Neuron (in vitro differentiated cells): Measurements from ENCODE around the gene TES.
"Not testable (repeated sequence)": the region's sequence is repeated elsewhere in the genome, so short reads cannot be mapped to it uniquely, and the experiment has no call there.

Source experiments
- H2AFZ ChIP-seq: one replicate; pipeline ENCODE4 v1.6.1; 2013; ENCODE audit warnings: low read depth, mild to moderate bottlenecking, inconsistent platforms, low read length, moderate library complexity
- H3K27me3 ChIP-seq: one replicate; pipeline ENCODE4 v1.6.1; 2013; ENCODE audit warnings: low read length; ENCODE audit not compliant: insufficient read depth
- H3K36me3 ChIP-seq: one replicate; pipeline ENCODE4 v1.6.1; 2013; ENCODE audit warnings: low read length; ENCODE audit not compliant: insufficient read depth
- H3K4me1 ChIP-seq: one replicate; pipeline ENCODE4 v1.6.1; 2013; ENCODE audit warnings: low read length; ENCODE audit not compliant: insufficient read depth
- H3K4me3 ChIP-seq: 2 replicates; pipeline ENCODE4 v1.5.1; 2013; ENCODE audit warnings: mild to moderate bottlenecking, low read length, moderate library complexity
- H3K9me3 ChIP-seq: one replicate; pipeline ENCODE4 v1.6.1; 2013; ENCODE audit warnings: low read length

The TES gene

GRCh38 chr7:116173051-116174028 is 37.0 kb upstream of the TES start:
- H3K4me3 ChIP-seq, result no peak overlapping the region

DNA sequence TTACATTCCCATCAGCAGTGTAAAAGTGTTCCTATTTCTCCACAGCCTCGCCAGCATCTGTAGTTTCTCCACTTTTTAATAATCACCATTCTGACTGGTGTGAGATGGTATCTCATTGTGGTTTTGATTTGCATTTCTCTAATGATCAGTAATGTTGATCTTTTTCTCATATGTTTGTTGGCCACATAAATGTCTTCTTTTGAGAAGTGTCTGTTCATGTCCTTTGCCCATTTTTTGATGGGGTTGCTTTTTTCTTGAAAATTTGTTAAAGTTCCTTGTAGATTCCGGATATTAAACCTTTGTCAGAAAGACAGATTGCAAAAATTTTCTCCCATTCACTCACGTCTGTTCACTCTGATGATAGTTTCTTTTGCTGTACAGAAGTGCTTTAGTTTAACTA is 35.2 kb upstream of the TES start:
- H3K9me3 ChIP-seq, H2AFZ ChIP-seq, H3K27me3 ChIP-seq, H3K4me1 ChIP-seq, H3K4me3 ChIP-seq, H3K36me3 ChIP-seq: not testable (repeated sequence)

More at GRCh38 chr7:116173051-116174028, 37.0 kb upstream of the TES start:
- H2AFZ ChIP-seq, result no peak overlapping the region
- H3K36me3 ChIP-seq, result no peaks in the 10 kb centered on the region
- no peaks in the 10 kb centered on the region for H3K27me3 ChIP-seq
- peaks cover 2% of the 10 kb centered on the region for H3K9me3 ChIP-seq
- H3K4me1 ChIP-seq, result no peaks in the 10 kb centered on the region

DNA sequence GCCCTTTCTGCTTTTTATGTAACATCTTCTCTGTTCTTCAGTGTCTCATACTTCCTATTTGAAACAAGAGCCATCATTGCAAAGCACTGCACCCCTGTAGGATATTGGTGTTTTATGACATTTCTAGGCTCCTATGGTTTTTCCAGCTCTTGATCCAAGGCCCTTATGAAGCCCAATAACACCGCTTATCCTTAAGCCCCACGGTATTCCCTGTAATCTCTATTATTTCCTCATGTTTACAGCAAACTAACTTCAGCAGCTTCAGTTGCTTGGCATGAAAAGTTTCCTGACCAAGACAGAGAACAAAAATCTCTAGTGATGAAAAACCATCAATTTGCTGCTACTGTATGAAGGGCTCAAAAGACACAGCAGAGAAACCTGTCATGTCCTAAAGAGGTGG is 34.1 kb upstream of the TES start:
- H3K27me3 ChIP-seq, result no peaks in the 10 kb centered on the region
- H3K9me3 ChIP-seq, result peaks cover 2% of the 10 kb centered on the region
- H3K4me3 ChIP-seq, result no peak overlapping the region
- no peaks in the 10 kb centered on the region for H3K4me1 ChIP-seq
- H2AFZ ChIP-seq, result no peak overlapping the region
- H3K36me3 ChIP-seq, result no peaks in the 10 kb centered on the region

GRCh38 chr7:116177009-116177408 is 33.3 kb upstream of the TES start:
- Histone ChIP-seq H2AFZ (no peak overlapping the region), H3K9me3 (peaks cover 2% of the 10 kb centered on the region), H3K4me3 (no peak overlapping the region), H3K36me3 (no peaks in the 10 kb centered on the region), H3K4me1 (no peaks in the 10 kb centered on the region), H3K27me3 (no peaks in the 10 kb centered on the region)

DNA sequence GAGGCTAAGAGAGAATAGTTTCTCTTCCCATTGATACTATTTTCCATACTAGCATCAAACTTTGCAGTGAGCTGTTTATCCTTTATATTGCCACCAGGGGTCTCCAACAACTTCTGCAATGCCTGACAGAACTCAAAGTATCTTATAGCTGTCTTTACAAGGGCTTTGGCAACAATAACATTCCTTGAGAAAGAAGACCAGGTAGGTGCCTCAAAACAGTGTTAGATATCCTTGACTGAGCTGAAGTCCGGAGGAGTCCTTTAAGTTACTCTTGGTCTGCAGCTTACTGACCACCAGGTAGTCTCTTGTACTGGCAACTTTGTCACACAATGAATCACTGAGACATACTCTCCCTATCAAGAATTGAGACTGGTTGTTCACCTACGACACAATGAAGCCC is 30.0 kb upstream of the TES start:
- H2AFZ ChIP-seq, result no peak overlapping the region
- no peaks in the 10 kb centered on the region for H3K36me3 ChIP-seq
- no peaks in the 10 kb centered on the region for H3K9me3 ChIP-seq
- H3K4me1 ChIP-seq, result no peaks in the 10 kb centered on the region
- no peak overlapping the region for H3K4me3 ChIP-seq
- H3K27me3 ChIP-seq, result no peaks in the 10 kb centered on the region

- Histone ChIP-seq H3K9me3 (peaks cover 5% of the 10 kb centered on the region), H2AFZ (no peak overlapping the region), H3K4me1 (no peaks in the 10 kb centered on the region), H3K4me3 (no peak overlapping the region), H3K36me3 (no peaks in the 10 kb centered on the region), H3K27me3 (no peaks in the 10 kb centered on the region)
These were observed 28.3 kb upstream of the TES start for GRCh38 chr7:116182023-116182422.

DNA sequence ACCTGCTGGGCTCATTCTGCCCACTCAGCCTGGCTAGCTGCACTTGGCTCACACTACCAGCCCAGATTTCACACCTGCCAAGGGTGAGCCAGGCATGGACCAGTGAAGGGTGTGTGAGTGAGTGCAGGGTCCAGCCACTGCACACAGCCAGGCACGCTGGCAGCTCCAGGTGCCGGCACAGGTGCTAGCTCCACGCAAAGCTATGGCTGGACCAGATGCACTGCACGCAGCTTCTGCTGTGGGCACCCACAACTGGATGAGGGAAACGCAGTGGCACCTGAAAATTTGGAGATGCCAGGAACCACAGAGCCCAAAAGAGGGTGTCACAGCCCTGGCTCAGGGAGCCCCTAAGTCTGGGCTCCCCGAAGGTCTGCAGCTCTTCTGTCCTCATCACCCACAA is 24.9 kb upstream of the TES start:
- Histone ChIP-seq H2AFZ (no peak overlapping the region), H3K4me1 (no peaks in the 10 kb centered on the region), H3K4me3 (no peak overlapping the region), H3K36me3 (no peaks in the 10 kb centered on the region), H3K27me3 (no peaks in the 10 kb centered on the region), H3K9me3 (peaks cover 10% of the 10 kb centered on the region)

- H3K9me3 ChIP-seq, result peaks cover 10% of the 10 kb centered on the region
These were observed 24.4 kb upstream of the TES start for GRCh38 chr7:116185956-116186355.

DNA sequence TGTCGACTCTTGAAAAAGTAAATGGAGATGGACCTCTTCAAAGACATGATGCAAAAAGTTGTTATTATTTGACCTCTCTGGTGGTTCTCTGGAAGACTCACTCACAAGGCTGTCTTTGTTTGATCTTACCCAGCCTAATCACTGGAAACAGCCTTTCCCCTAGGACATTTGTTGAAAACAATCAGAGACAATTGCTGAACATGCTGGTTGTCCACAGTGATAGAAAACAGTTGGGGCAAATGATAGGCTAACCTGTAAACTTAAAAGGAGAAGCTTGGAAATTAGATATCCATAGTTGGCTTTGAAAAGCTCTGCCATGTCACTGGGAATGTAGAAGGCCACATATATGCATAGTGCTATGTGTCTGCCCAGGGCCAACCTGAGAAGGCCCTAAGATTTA is 22.9 kb upstream of the TES start:
- no peaks in the 10 kb centered on the region for H3K36me3 ChIP-seq
- no peaks in the 10 kb centered on the region for H3K4me1 ChIP-seq
- H3K27me3 ChIP-seq, result no peaks in the 10 kb centered on the region
- H2AFZ ChIP-seq, result no peak overlapping the region
- H3K4me3 ChIP-seq, result no peak overlapping the region
- peaks cover 10% of the 10 kb centered on the region for H3K9me3 ChIP-seq

More at GRCh38 chr7:116185956-116186355, 24.4 kb upstream of the TES start:
- Histone ChIP-seq H3K36me3 (no peaks in the 10 kb centered on the region), H3K4me1 (no peaks in the 10 kb centered on the region), H2AFZ (no peak overlapping the region), H3K27me3 (no peaks in the 10 kb centered on the region), H3K4me3 (no peak overlapping the region)

DNA sequence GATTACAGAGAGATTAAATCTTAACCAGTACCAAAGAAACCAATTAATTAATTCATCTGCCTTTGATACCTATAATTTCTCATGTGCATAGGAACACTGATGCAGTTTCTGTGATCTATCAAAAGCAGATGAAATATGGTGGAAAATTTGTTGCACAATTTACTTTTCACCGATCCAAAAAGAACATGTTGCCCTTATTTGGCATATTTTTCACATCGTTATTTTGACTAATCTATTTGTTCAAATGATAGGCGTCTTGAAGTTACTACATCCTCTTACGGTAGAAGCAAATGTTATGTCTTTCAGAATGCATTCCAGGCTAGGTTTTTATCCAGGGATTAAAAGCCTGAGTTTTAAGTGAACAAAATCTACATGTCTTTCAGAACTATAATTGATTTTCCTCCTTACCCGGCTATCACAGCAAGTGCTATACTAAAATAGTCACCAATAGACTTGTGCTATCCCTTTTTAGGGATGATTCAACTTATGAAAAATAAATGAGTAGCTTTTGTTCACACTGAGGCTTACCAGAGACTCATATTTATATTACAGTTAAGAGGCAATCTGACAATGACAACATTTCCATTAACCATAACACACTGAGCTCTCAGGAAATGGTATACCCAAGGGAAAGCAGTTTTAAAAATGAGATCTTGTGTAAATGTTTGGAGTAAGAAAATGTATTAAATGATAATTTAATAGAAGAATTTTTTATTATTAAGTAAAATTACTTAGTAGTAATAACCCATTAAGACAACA is 16.8 kb upstream of the TES start:
- H3K4me3 ChIP-seq, result no peak overlapping the region
- H3K9me3 ChIP-seq, result no peaks in the 10 kb centered on the region
- H3K27me3 ChIP-seq, result no peaks in the 10 kb centered on the region
- no peak overlapping the region for H2AFZ ChIP-seq
- H3K36me3 ChIP-seq, result no peaks in the 10 kb centered on the region
- H3K4me1 ChIP-seq, result no peaks in the 10 kb centered on the region

DNA sequence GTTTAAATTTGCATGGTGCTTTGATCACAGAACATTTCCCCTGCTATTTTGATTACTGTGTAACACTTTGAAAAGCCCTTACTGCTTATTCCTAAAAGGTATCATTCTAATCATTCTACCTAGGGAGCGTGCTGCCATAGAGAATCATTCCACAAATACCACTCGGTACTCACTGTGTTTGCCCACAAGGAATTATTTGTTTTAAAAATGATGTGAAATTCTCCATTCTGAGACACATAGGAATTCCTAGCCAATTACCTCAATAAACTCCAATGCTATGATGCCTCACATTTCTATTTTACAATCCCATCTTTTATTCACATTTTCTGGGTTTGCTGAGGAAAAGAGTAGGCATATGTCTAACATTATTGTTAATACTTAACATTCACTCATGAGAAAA is 16.2 kb upstream of the TES start:
- Histone ChIP-seq H3K27me3 (no peaks in the 10 kb centered on the region), H3K9me3 (no peaks in the 10 kb centered on the region), H3K36me3 (no peaks in the 10 kb centered on the region), H3K4me3 (no peak overlapping the region), H2AFZ (no peak overlapping the region), H3K4me1 (no peaks in the 10 kb centered on the region)

DNA sequence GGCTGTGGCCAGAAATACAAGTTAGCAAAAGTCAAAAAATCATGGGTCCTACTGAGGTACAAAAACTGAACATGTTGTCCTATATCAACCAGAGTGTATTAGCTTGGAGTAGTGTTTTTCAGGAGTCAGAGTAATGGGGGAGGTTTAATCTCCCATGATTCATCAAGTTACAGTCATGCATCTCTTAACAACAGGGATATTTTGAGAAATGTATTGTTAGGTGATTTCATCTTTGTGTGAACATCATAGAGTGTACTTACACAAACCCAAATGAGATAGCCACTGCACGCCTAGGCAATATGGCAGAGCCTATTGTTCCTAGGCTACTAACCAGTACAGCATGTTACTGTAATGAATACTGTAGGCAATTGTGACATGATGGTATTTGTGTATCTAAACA is 14.9 kb upstream of the TES start:
- Histone ChIP-seq H3K27me3 (no peaks in the 10 kb centered on the region), H3K36me3 (no peaks in the 10 kb centered on the region), H3K4me3 (no peak overlapping the region), H3K4me1 (no peaks in the 10 kb centered on the region), H2AFZ (no peak overlapping the region), H3K9me3 (no peaks in the 10 kb centered on the region)

GRCh38 chr7:116196947-116197346 is 13.4 kb upstream of the TES start:
- no peaks in the 10 kb centered on the region for H3K36me3 ChIP-seq
- no peak overlapping the region for H3K4me3 ChIP-seq
- no peak overlapping the region for H2AFZ ChIP-seq
- H3K27me3 ChIP-seq, result peaks cover 2% of the 10 kb centered on the region
- H3K4me1 ChIP-seq, result no peaks in the 10 kb centered on the region
- H3K9me3 ChIP-seq, result no peaks in the 10 kb centered on the region
